ENCODE measurements around the gene ICAM5. TPM values are rescaled to one million over a fixed set of nuclear protein-coding genes. Genes with fewer than 3 reads are reported as not detected.

The ICAM5 gene
- total and polyA plus RNA-seq, 9 of the 15 experiments (the other 6 are each of a cell fraction or from before 2014, with no cell fraction given), result 0.10 to 114 (median 13.7) TPM

DNA sequence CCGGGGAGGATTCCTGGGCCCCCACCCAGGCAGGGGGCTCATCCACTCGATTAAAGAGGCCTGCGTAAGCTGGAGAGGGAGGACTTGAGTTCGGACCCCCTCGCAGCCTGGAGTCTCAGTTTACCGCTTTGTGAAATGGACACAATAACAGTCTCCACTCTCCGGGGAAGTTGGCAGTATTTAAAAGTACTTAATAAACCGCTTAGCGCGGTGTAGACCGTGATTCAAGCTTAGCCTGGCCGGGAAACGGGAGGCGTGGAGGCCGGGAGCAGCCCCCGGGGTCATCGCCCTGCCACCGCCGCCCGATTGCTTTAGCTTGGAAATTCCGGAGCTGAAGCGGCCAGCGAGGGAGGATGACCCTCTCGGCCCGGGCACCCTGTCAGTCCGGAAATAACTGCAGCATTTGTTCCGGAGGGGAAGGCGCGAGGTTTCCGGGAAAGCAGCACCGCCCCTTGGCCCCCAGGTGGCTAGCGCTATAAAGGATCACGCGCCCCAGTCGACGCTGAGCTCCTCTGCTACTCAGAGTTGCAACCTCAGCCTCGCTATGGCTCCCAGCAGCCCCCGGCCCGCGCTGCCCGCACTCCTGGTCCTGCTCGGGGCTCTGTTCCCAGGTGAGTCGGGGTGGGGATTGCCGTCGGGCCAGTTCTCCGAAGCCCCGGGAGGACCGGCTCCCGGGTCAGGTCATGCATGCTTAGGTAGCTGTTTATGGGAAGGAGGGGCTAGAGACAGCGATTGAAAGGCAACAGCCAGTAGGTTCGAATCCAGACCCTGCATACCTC is 18.9 kb upstream of the ICAM5 start, which contains the start of gene ICAM1 (continued):
- TF ChIP-seq ZBTB40 (IDR thresholded peaks at IDR 0.05) (peak; percentile 83), ZBTB40 (CRISPR knock-in tag; IDR thresholded peaks at IDR 0.05) (no peak), TFAP4 (CRISPR knock-in tag; IDR thresholded peaks at IDR 0.05; ENCODE audit: borderline replicate concordance) (no peak; the same call in none of the 2 replicates), ATF1 (CRISPR knock-in tag; IDR thresholded peaks at IDR 0.05) (no peak), ATF1 (tag; IDR thresholded peaks at IDR 0.05) (peak; percentile 70), MBD2 (IDR thresholded peaks at IDR 0.05; ENCODE audit: borderline replicate concordance, low read depth) (no peak; the same call in 1 of the 2 replicates), E2F4 (CRISPR knock-in tag; IDR thresholded peaks at IDR 0.05; ENCODE audit: low read depth) (no peak), HMG20B (CRISPR knock-in tag; IDR thresholded peaks at IDR 0.05) (peak; percentile 81; the same call in 1 of the 2 replicates), ATF7 (IDR thresholded peaks at IDR 0.05) (peak; percentile 59), VEZF1 (CRISPR knock-in tag; IDR thresholded peaks at IDR 0.05) (peak; percentile 82), NCOA1 (IDR thresholded peaks at IDR 0.05; ENCODE audit: low read depth) (no peak)

Measured in K562 (cell line).